Body of pancreas (tissue), 4 donors: Measurements from ENCODE around the gene PLPP4. TPM values are rescaled to one million over a fixed set of nuclear protein-coding genes. Genes with fewer than 3 reads are reported as not detected.

Experiments
- ATAC-seq: fragments of 150-250 bp; one replicate; pipeline ENCODE4 v1.9.1; 2016
- DNase-seq, 4 donors: peaks; one replicate each; pipeline ENCODE4 v3.0.0-alpha.2; 2019
- H3K27ac ChIP-seq, 4 donors: fragments of 200-600 bp; sonication (generic); 1 replicate in 3 of 4; 2 replicates in 1 of 4; pipeline versions ENCODE4 v1.5.1 to v1.6.1; 2016 to 2019; ENCODE audit warnings: mild to moderate bottlenecking in 1 of 4, mixed read lengths in 1 of 4, moderate library complexity in 1 of 4
- H3K27me3 ChIP-seq, 2 donors: fragments of 200-600 bp; sonication (generic); one replicate each; pipeline ENCODE4 v1.6.0; 2016; ENCODE audit warnings: mild to moderate bottlenecking in 1 of 2
- H3K36me3 ChIP-seq, 2 donors: fragments of 200-600 bp; sonication (generic); replicated peaks in 1 of 2; 2 replicates each; pipeline ENCODE4 v1.5.1; 2016; ENCODE audit warnings: low read depth in 2 of 2; ENCODE audit not compliant: insufficient read depth in 1 of 2
- H3K4me1 ChIP-seq: fragments of 200-600 bp; sonication (generic); one replicate; pipeline ENCODE4 v1.6.0; 2016
- H3K4me3 ChIP-seq, 2 donors: fragments of 200-600 bp; sonication (generic); 1 replicate in 1 of 2; 2 replicates in 1 of 2; pipeline ENCODE4 v1.5.1; 2016 to 2019
- H3K9me3 ChIP-seq, 3 donors: fragments of 200-600 bp; sonication (generic); 1 replicate in 2 of 3; 2 replicates in 1 of 3; pipeline ENCODE4 v1.5.1; 2016
- CTCF ChIP-seq, 7 experiments: fragments of 450-650 bp in 4 of 7; fragments of 200-600 bp in 3 of 7; sonication (generic) in 3 of 7; IDR thresholded peaks; one replicate each; pipeline ENCODE4 v1.5.1; 2016 to 2019; ENCODE audit warnings: antibody characterized with exemption in 7 of 7
- POLR2A ChIP-seq, 3 donors: fragments of 450-650 bp; IDR thresholded peaks; one replicate each; pipeline ENCODE4 v1.6.1; 2016; ENCODE audit warnings: antibody characterized with exemption in 3 of 3, mild to moderate bottlenecking in 2 of 3
- WGBS, 2 donors: methylation state at CpG; one replicate each; pipeline ENCODE4 v1.1.5; 2017; 5-methylcytosine and 5-hydroxymethylcytosine counted together
- intact Hi-C: fragments of 100-400 bp; cut with DNase I; formaldehyde crosslinking; loops from one replicate; pipeline ENCODE4 v1.15.1; 2023
- total RNA-seq, 2 donors: library from RNA; depleted of rRNA; stranded (reverse); fragments of >200 nt; gene quantifications; one replicate each; pipeline ENCODE4 v1.1.0, GENCODE V29; 2016

The PLPP4 gene
- total RNA-seq, 2 donors from 2014 or later = 0.78 TPM; not detected in 1

GRCh38 chr10:120539076-120539475 is 82.0 kb downstream of the PLPP4 start:
- no peak for ATAC-seq
- Histone ChIP-seq H3K4me3 (no peak overlapping the region), H3K9me3 (no peaks in the 10 kb centered on the region), H3K27me3 (no peaks in the 10 kb centered on the region), H3K27ac (no peak overlapping the region), H3K36me3 (no peaks in the 10 kb centered on the region), H3K4me1 (no peaks in the 10 kb centered on the region)
- no peak for TF ChIP-seq POLR2A (IDR thresholded peaks at IDR 0.05)
- no peak for TF ChIP-seq CTCF (IDR thresholded peaks at IDR 0.05)
- intact Hi-C loops = no loop called here
- DNase-seq = no peak
- 32 to 47% methylated on average over 3 of the region's 3 CpGs for WGBS, 2 donors

GRCh38 chr10:120540486-120540885 is 83.5 kb downstream of the PLPP4 start:
- no peak for ATAC-seq
- H3K27ac ChIP-seq = no peak overlapping the region
- intact Hi-C loops = no loop called here
- 84 to 98% methylated on average over 3 of the region's 3 CpGs for WGBS, 2 donors
- H3K9me3 ChIP-seq = no peaks in the 10 kb centered on the region
- no peak for DNase-seq
- H3K4me1 ChIP-seq = no peaks in the 10 kb centered on the region
- no peak for TF ChIP-seq POLR2A (IDR thresholded peaks at IDR 0.05)
- TF ChIP-seq CTCF (IDR thresholded peaks at IDR 0.05) = no peak
- no peak overlapping the region for H3K4me3 ChIP-seq
- H3K36me3 ChIP-seq = no peaks in the 10 kb centered on the region
- no peaks in the 10 kb centered on the region for H3K27me3 ChIP-seq

GRCh38 chr10:120541984-120542383 is 85.0 kb downstream of the PLPP4 start:
- H3K27ac ChIP-seq = no peak overlapping the region
- ATAC-seq = no peak
- no peaks in the 10 kb centered on the region for H3K9me3 ChIP-seq
- DNase-seq = no peak
- no peaks in the 10 kb centered on the region for H3K27me3 ChIP-seq
- H3K4me3 ChIP-seq = no peak overlapping the region
- 65 to 71% methylated on average over 4 of the region's 4 CpGs for whole genome bisulfite sequencing, 2 donors
- H3K36me3 ChIP-seq = no peaks in the 10 kb centered on the region
- intact Hi-C loops = no loop called here
- H3K4me1 ChIP-seq = no peaks in the 10 kb centered on the region
- TF ChIP-seq POLR2A (IDR thresholded peaks at IDR 0.05) (no peak), CTCF (IDR thresholded peaks at IDR 0.05) (no peak)

GRCh38 chr10:120542591-120542990 is 85.6 kb downstream of the PLPP4 start:
- H3K27me3 ChIP-seq = no peaks in the 10 kb centered on the region
- no peak overlapping the region for H3K4me3 ChIP-seq
- H3K36me3 ChIP-seq = no peaks in the 10 kb centered on the region
- no peaks in the 10 kb centered on the region for H3K4me1 ChIP-seq
- ATAC-seq (no peak), DNase-seq (no peak)
- intact Hi-C loops = no loop called here
- H3K9me3 ChIP-seq = no peaks in the 10 kb centered on the region
- no peak overlapping the region for H3K27ac ChIP-seq
- TF ChIP-seq CTCF (IDR thresholded peaks at IDR 0.05) (no peak), POLR2A (IDR thresholded peaks at IDR 0.05) (no peak)
- 71 to 72% methylated on average over 7 of the region's 7 CpGs for WGBS, 2 donors

GRCh38 chr10:120543291-120543690 is 86.3 kb downstream of the PLPP4 start:
- H3K4me3 ChIP-seq = no peak overlapping the region
- 79 to 84% methylated on average over 2 of the region's 2 CpGs for WGBS, 2 donors
- H3K27ac ChIP-seq = no peak overlapping the region
- H3K27me3 ChIP-seq = no peaks in the 10 kb centered on the region
- H3K4me1 ChIP-seq = no peaks in the 10 kb centered on the region
- intact Hi-C loops = no loop called here
- no peak for DNase-seq
- H3K9me3 ChIP-seq = no peaks in the 10 kb centered on the region
- no peak for TF ChIP-seq CTCF (IDR thresholded peaks at IDR 0.05)
- TF ChIP-seq POLR2A (IDR thresholded peaks at IDR 0.05) = no peak
- H3K36me3 ChIP-seq = no peaks in the 10 kb centered on the region
- no peak for ATAC-seq
